Activated CD8-positive, alpha-beta memory T cell treated with anti-CD3 and anti-CD28 coated beads for 48 hours (primary cell): ENCODE results near the gene SEPTIN10.
"Not testable (repeated sequence)": the region's sequence is repeated elsewhere in the genome, so short reads cannot be mapped to it uniquely, and the experiment has no call there.

Experiments
- DNase-seq, 3 experiments: peaks; one replicate each; pipeline ENCODE4 v3.0.0-alpha.2; 2020; ENCODE audit warnings: low read depth in 2 of 3, low spot score in 2 of 3

Gene SEPTIN10

DNA sequence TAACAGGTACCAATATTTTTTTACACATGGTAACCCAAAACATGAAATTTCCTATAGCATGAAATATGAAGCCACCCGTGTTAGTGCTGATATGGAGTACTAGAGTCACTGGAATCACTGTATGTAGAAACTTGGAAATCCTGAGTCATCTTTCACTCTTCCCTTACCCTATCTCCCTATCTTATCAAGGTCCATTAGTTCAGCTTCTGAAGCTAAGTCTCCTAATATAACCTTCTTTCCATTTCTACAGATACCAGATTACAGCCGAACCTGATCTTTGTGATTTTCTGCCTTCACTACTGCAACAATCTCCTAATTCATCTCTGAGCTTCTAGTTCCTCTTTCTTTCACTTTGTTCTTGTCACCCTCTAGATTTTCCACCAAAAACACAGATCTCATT, 59.0 kb downstream of the SEPTIN10 start:
- no peak for DNase-seq

- no peak for DNase-seq
These were observed 64.7 kb downstream of the SEPTIN10 start for GRCh38 chr2:109549016-109549590.

GRCh38 chr2:109547280-109547679, 66.5 kb downstream of the SEPTIN10 start:
- DNase-seq, result no peak

DNA sequence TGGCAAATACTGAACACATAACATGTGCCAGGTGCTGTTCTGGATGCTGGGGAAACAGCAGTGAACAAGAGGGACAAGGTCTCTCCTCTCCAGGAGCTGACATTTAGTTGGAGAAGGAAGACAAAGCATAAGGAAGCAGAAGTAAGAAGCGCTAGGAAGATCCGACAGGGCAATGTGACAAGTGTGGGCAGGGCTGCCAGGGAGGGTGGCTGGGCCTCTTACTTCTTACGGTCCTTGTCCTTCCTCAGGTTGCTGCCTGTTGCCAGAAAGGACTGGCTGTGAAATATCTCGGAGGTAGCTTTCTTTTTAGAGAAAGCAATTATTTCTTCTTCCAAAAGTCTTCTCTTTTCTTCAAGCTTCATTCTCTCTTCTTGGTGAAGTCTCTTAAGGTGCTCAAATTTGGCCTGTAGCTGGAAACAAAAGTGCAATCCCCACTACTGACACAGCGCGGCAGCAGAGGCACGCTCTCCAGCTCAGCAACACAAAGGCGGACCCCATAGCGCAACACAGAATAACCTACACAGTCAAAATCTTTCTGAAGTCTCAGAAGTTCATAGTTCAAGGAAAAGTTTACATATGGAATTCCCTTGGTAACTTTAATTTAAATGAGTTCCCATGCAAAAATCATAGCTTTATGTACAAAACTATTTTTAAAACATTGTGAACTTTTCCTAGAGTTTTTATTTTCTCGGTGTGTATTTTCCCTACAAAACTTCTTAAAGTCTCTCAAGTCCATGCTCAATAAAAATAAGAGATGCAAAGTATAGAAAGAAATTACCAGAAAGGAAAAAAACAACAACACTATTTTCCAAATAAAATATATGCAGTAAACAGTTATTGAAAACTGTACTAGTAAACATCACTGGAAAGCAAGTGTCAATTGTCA, 67.7 kb downstream of the SEPTIN10 start:
- peak in 2 of 3 experiments; percentile 23 to 52 for DNase-seq

DNA sequence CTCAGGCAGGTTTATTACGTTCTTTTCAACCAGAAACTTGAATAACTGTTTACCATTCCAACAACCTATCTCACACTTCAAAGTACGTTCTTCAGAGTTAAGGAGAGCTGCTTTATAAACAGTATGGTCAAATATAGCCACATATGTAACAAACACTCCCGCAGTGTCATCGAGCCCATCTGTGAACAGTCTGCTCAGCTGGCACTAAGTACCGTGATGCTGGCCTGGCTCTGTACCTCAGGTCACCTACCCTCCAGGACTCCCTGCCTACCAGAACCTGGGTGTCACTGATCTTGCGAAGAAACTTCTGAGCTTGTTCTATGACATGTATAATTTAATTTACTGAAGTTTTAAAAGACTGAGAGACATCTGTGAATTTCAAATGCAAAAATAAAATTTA, 71.4 kb downstream of the SEPTIN10 start:
- DNase-seq, result no peak

- no peak for DNase-seq
These were observed 75.2 kb downstream of the SEPTIN10 start for GRCh38 chr2:109538546-109538945.

DNA sequence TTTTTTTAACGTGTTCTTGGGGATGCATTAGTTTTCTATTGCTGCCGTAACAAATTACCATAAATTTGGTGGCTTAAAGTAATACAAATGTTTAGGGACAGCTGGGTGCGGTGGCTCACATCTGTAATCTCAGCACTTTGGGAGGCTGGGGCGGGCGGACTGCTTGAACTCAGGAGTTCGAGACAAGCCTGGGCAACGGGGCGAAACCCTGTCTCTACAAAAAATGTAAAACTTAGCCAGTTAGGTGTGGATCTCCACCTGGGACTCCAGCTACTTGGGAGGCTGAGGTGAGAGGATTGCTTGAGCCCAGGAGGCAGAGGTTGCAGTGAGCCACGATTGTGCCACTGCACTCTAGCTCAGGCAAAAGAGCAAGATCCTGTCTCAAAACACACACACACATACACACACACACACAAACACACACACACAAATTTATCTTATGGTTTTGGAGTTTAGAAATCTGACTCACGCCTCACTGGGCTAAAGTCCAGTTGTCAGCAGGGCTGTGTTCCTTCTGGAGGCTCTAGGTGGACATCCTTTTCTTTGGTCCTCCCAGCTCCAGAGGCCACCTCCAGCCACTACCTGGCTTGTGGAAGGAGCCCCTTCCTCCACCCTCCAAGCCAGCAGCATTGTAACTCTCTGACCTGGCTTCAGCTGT, 76.1 kb downstream of the SEPTIN10 start:
- DNase-seq, result no peak

DNA sequence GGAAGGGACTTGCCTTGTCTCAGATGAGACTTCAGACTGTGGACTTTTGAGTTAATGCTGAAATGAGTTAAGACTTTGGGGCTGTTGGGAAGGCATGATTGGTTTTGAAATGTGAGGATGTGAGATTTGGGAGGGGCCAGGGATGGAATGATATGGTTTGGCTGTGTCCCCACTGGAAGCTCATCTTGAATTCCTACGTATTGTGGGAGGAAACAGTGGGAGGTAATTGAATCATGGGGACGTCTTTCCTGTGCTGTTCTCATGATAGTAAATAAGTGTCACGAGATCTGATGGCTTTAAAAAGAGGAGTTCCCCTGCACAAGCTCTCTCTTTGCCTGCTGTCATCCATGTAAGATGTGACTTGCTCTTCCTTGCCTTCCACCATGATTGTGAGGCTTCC, 77.2 kb downstream of the SEPTIN10 start:
- not testable (repeated sequence) for DNase-seq

DNA sequence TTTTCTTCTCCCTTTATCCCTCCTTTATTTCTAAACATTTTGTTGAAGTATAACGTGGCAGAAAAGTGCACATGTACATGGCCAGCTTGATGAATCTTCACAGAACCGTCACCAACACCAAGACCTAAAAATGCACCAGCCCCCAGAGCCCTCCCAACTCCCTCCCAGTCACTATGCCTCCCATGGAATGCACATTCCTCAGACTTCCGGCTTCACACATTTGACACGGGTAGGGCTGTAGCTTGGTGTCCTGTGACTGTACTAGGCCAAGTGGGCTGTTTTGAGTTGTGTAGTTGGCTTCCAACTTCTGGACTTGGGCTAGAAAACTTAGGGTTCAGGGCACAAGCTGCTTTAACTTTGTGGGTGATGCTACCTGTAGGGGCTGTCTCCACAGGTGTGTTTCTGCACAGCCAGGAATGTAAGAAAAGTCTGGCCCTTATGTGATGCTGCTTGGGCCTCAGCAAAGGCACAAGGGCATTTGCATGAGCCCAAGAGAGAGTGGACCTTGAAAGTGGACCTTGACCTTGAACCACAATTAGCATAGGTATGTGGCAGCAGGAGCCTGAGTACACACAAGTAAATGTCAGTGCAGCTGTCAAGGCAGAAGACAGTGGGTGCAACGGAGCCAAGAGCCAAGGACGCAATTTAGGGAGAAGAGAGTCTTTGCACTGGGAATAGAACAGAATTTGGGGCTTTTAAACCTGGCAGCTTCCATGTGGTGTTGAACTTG, 78.4 kb downstream of the SEPTIN10 start:
- no peak for DNase-seq

GRCh38 chr2:109533823-109534222, 79.9 kb downstream of the SEPTIN10 start:
- DNase-seq, result no peak

GRCh38 chr2:109532728-109533076, 81.1 kb downstream of the SEPTIN10 start:
- DNase-seq, result no peak

DNA sequence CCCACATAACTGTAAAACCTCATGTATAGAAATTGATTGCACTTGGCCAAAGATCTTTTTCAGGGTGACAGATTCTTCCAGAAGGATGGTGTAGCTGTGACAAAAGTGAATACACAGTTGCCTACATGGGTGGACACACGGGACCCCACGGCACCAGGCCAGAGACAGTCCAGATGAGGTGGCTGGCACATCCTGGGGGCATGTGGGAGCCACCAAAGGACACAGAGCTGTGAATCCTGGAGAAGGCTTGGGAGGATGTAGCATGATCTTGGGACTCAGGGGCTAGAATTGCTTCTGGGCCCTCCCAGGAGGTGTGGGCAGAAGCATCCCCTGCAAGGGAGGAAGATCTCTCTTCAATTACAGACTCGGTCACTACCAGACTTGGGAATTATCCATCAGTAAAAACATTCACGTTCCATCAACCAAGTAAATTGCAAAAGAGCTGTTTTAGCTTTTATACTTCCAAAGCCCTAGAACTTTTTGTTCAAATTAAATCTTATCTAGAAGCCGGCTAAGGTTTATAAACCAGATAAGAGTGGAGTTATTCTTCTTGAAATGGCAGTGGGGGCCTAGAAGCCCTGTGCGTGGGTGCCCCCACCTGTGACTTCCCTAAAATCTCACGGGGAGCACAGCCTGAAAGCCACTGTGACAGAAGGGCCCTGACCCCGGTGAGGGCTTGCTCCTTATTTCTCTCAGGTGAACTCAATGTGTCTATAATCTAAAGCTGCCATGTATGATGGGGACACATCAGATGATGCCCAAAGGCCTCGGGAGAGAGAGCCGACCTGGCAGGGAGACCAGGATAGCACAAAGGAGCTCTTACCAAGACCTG, 81.7 kb downstream of the SEPTIN10 start:
- DNase-seq, result no peak

DNA sequence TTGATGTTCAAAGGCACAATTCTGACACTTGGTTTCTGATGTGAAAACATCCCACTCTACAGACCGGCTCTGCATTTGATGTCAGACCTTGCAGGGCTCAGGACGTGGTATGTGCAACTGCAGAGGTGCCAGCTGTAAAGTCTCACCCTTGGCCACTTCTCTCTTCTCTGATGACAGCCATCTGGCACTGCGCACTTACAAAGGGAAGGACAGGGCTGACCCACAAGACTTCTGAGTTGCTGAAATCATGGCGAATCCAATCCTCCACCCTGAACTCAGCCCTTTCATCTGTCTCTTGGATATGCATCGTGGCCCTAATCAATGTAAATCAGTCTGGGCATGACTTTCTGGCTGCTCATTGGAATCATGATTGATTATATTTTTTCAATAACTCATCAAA, 82.5 kb downstream of the SEPTIN10 start:
- DNase-seq, result no peak

GRCh38 chr2:109530712-109531111, 83.1 kb downstream of the SEPTIN10 start:
- DNase-seq, result no peak

GRCh38 chr2:109529532-109530449, 84.0 kb downstream of the SEPTIN10 start:
- no peak for DNase-seq

DNA sequence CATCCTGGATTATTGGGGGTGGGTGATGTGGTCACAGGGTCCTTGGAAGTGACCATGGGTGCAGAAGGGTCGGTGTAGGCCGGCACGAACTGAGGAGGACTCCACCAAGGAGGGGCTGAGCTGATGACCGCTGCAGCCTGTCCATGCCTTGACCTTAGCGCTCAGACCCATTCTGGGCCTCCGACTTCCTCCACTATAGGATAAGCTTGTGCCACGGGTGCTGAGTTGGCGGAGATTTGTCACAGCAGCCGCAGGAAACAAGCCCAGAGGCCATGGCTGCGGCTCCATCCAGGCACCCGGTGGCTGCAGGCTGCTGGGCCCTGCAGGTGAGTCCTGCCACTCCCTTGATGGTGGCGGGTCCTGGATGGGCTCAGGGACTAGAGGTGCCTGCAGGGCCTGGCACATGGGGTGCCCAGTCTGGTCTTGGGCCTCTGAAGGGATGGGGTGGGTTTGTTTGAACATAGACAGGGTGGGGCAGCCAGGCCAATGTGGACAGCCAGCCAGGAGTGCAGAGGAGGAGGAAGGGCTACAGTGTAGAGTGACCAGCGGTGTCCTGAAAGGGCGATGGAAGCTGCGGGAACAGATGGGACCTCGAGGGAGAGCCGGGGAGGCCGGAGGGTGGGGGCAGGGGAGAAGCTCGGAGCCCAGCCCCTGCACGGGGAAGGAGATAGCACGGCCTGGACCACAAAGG, 84.8 kb downstream of the SEPTIN10 start:
- DNase-seq, result no peak

GRCh38 chr2:109527846-109528705, 85.7 kb downstream of the SEPTIN10 start:
- no peak for DNase-seq

- DNase-seq, result no peak
These were observed 86.7 kb downstream of the SEPTIN10 start for GRCh38 chr2:109527079-109527478.
